GM18505 (cell line): ENCODE results near the gene GCK.

ENCODE experiments used
- ATAC-seq: cut with Tn5 transposase; IDR thresholded peaks from one replicate; pipeline ENCODE4 v1.9.1; 2021; ENCODE audit not compliant: unreplicated experiment
- POLR2A ChIP-seq: IDR thresholded peaks from 4 replicates; pipeline ENCODE4 v1.6.1; 2011; ENCODE audit warnings: borderline replicate concordance; ENCODE audit not compliant: insufficient read depth, insufficient read length; ENCODE audit errors: extremely low read depth

GCK gene

DNA sequence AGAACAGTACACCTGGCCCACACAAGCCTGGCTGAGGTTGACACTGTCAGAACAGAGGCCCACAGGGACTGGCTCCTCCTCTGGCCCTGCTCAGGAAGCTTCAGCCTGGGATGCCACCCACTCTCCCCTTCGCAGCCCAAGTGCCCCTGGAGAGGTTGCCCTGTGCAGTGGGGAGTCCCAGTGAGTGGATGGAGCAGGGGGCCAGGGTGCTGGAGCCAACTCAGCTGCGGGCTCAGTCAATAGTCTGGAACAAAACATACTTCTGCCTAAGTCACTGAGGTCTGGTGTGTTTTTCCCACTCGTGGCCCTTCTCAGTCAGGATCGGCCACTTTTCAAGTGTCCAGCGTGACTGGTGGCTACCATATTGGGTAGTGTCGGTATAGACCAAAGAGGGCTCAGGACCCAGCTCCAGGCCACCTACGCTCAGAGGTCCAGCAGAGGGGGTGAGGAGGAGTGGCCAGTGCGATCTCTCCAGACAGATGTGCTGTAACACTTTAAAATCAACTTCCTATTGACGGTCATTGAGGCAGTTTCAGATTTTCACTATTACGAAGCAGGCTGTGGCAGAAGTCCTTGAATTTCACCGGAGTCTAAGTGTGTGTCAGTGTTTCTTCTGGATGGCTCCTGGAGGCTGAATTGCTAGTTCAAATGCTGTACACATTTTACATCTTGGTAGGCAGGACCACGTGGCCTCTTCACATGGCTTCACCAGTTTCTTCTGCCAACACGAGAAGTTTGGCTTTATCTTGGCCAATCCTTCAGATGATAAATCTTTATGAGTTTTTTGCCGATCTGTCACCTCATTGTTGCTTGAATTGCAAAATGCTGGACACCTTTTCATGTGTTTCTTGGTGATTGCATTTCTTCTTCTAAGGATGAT is 994 bp upstream of the GCK start:
- TF ChIP-seq POLR2A: no peak
- ATAC-seq: no peak

DNA sequence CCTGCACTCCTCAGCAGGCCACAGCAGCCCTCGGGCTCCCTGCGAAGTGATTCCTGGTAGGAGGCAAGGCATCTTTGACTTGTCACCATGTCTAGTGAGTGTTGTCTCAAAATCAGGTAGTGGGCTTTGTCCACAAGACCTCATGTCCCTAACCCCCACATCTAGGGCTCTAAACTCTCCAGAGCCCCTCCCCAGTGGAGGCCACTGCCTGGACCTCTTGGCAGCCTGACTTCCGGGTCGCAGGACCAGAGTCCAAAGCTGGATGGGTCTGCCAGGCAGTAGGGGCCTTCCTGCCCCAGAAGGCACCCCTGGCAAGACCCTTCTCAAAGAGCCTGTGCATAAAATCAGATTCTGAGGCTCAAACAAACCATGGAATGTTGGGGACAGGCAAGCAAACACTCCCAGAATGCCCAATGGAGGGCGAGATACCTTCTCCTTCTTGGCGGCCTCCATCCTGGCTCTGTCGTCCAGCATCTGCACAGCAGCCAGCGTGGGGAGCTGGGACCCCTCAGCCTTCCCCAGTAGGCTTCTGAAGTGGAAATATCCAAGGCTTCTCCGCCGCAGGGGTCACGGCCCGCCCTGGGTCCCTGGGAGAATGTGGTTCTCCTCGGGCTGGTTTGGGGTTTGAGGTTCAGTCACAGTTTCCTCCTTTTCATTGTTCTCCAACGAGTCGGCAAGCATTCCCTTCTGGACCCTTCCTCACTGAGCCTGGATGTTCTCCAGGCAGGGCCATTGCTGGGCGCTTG is 586 bp downstream of the GCK start:
- ATAC-seq: no peak
- no peak for TF ChIP-seq POLR2A

DNA sequence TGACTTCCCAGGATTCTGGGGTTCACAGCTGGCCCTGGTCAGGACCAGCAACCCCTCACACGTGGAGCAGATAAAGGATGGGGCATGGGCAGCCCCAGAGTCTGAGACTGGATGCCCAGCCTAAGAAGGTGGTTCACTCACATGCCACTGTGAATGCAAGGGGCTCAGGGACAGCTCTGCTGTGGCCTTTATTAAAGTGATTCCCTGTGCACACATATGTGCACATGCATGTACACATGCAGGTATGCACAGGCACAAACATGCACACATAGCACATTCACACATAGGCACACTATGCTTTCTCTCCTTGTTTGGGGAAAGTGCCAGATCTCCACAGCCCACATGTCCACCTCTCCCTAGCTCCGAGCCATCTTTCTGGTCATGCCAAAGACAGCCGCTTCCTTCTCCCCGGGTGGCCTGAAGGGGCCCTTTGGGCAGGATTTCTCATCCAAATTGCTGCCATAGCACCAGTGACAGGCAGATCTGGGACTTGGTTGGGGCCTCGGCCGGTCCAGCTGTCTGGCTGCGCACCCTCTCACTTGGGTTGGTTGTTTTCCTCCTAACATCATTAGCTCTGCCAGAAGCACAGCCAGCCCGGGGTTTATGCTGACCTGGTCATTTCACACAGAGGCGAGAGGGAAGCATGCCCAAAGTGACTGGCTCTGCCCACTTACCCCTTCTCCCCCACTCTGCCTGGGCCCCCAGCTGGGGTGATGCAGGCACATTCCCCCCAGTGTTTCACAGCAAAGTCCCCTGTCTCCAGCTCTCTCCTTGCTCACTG is 1.4 kb downstream of the GCK start:
- ATAC-seq: no peak
- no peak for TF ChIP-seq POLR2A

DNA sequence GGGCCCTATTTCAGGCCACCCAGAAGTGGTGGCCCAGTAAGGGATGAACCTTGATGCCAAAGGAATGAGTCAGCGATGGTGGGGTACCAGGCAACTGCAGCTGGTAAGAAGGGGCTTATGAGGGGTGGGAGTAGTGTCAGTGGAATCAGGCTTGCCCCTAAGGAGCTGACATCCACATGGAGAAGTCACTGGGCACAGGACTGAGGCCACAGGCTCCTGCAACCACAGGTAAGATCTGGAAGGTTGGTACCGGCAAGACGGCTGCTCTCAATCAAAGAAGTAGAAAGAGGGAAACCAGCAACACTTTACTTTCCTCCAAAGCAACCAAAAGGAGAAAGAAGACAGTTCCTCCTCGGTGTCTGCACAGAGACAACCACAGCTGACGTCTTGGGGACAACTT is 2.5 kb downstream of the GCK start:
- ATAC-seq: no peak
- TF ChIP-seq POLR2A: no peak

DNA sequence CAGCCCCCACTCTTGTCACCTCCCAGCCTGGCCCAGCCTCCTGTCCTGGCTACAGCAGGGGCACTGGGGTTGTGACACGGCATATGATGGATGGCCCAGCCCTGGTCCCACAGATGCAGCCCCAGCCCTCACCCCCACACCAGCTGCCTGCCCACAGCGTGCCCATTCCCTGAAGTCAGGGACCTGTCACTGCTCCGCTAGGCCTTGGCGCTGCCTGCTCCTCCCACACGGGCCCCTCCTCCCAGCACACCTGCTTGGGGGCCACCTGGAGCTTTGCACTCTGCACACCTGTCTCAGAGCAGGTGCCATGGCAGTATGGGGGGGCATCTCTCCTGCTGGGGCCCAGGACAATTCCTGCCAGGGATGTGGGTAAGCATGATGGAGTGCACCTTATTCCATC is 3.5 kb downstream of the GCK start:
- ATAC-seq: no peak

DNA sequence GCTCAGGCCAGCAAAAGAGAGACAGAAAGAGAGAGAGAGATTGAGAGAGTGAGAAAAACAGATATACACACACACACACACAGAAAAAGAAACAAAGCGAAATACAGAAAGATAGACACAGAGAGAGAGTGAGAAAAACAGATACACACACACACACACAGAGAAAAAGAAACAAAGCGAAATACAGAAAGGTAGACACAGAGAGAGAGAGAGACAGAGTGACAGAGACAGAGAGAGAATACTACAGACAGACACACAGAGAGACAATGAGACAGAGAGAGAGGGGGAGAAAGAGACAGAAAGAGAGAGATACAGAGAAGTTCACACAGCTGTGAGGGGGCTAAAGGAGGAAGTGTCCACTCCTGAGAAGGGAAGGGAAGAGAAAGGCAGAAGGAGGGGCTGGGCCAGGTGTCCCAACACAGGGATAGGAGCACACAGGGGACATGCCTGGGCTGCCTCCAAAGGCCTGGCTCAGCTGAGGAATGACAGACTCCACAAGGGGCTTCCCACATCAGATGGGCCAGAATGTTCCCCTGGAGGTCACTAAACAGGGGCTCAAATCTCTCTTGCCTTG is 4.3 kb downstream of the GCK start:
- no peak for TF ChIP-seq POLR2A
- no peak for ATAC-seq

More for the DNA sequence above, 3.5 kb downstream of the GCK start:
- TF ChIP-seq POLR2A: no peak

DNA sequence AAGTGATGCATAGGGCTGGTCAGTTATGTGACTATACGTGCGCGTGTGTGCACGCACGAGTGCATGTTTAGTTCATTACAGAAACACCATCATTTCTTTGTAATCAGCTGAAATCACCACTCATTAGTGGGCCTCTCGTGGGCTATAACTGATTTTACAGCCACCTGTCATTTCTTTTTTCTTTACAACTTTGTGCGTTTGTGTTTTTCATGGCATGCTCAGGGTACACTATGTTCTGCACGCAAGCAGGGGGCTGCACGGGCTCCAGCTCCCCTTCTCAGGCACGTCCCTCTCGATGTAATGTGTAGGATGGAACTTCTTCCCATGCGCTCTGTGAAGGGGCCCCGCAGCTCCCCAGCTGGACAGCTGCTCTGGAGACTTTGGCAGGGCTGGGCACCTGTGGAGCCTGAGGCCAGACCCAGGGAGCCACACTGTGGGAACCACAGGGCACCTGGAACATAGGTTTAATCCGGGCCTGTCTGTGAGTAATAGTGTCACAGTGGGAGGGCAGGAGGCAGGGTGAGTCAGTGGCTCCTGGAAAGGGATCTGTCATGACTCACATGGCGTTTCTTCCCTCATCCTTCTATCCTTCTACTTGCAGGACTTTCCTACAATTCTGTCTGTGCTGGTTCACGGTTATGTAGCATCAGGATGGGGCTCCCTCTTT is 4.9 kb downstream of the GCK start:
- ATAC-seq: no peak
- no peak for TF ChIP-seq POLR2A

DNA sequence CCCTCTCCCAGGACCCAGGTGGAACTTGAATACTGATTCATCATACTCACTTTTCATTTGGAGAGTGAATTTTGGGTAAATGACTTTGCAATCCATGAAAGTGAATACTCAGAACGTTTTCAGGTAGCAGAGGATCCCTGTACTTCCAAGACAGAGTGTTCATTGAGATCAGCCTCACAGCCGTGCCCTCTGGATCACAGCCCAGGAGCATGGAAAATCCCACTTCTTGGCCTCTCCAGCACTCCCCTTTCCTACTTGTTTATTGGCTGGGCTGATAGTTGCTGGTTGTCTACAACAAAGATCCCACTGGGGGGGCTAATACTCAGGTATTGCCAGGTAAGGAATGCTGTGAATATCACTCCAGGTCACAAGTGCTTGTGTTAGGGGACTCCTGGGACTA is 5.9 kb downstream of the GCK start:
- ATAC-seq: no peak
- no peak for TF ChIP-seq POLR2A

DNA sequence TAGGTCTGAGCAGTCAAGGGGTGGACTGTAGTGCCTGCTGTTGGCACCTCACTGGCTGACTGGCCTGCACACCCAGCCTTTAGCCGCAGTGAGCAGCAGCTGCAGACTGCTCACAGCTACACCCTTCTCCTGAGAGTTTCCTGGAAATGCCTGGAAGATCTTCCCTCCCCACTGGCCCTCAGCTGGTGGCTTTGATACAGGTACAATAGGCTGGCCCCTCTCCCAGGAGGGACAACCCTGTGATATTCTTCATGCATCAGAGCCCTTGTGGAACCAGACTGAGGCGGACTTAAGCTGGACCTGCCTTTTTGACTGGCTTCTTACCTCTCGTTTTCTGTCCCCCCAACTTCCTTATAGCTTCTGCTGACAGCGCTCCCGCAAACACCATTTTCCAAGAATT is 6.4 kb downstream of the GCK start:
- no peak for ATAC-seq
- no peak for TF ChIP-seq POLR2A

DNA sequence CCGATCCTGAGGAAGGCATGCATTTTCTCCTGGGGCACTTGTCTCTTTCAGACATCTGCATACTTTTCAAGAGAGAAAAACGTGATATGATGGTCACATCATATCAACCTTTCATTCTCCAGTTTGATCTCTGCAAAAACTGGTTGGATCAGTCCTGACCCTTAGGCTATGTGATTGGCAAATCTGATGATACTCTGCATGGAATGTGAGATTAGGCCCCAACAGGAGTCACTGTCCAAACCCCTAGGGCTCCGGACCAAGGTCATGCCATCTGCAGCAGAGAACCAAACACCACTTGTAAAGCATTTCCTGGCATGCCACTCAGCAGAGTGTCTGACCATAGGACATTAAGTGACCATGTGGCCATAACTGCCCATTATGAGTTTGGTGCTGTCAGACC is 8.6 kb downstream of the GCK start:
- TF ChIP-seq POLR2A: no peak
- no peak for ATAC-seq

DNA sequence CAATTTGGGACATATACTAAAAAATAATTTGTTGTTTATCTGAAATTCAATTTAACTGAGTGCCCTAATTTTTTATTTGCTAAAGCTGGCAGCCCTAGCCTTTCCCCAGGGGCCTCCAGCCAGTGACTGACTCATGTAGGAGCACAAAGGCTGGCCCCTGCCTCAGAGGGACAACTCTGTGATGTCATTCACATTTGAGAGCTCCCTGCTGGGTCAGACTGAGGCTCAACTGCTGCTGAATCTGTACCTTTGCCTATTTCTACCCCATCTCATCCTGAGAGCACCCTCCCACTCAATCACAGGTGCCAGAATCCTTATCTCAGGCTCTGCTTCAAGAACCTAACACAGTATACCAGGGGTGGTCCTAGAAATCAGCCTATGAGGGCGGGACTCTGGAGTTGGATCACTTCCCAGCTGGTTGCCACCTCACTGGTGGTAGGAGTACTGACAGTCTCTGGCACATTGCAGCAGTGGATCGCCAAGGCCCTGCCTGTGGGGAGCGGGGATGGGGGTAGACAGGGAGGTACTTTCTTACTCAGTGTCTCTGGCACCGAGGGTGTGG is 11.6 kb downstream of the GCK start:
- ATAC-seq: no peak
- no peak for TF ChIP-seq POLR2A

DNA sequence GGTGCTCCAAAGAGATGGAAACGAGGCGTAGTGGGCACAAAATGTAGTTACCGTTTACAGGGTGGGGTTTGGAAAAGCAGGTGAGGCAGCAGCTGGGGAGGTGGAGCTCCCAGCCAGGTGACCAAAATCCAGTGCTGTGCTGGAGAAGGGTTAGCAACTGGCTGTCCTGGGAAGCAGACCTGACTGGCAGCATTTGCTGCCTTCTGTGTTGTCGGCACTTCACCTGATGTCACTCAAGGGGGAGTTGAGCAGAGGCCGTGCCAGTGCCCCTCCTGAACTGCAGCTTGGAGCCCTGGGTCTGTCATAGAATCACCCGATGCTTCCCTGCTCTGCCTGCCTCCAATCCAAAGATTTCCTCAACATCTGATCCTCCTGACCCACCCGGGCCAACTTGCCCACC is 12.8 kb downstream of the GCK start:
- ATAC-seq: no peak
- no peak for TF ChIP-seq POLR2A
